ENCODE data around the gene UNC5B.

UNC5B gene

GRCh38 chr10:71223347-71224058 is 11.1 kb downstream of the UNC5B start:
- DNase-seq, result no peak

- DNase-seq, result no peak
Observed at GRCh38 chr10:71225291-71226058, 13.1 kb downstream of the UNC5B start.

- no peak for DNase-seq
Observed at GRCh38 chr10:71228875-71229675, 16.7 kb downstream of the UNC5B start.

- DNase-seq, result no peak
Observed at GRCh38 chr10:71229726-71230655, 17.6 kb downstream of the UNC5B start.

- DNase-seq, result no peak
Observed at GRCh38 chr10:71230656-71231025, 18.3 kb downstream of the UNC5B start.

GRCh38 chr10:71231206-71231605 is 18.8 kb downstream of the UNC5B start:
- no peak for DNase-seq

GRCh38 chr10:71232089-71232998 is 20.0 kb downstream of the UNC5B start:
- DNase-seq, result no peak

- no peak for DNase-seq
Observed at GRCh38 chr10:71233482-71233892, 21.1 kb downstream of the UNC5B start.

GRCh38 chr10:71234004-71234894 is 21.9 kb downstream of the UNC5B start:
- no peak for DNase-seq

- DNase-seq, result no peak
Observed at GRCh38 chr10:71234970-71235685, 22.8 kb downstream of the UNC5B start.

GRCh38 chr10:71235808-71236207 is 23.4 kb downstream of the UNC5B start:
- no peak for DNase-seq

- DNase-seq, result no peak
Observed at GRCh38 chr10:71236286-71236685, 23.9 kb downstream of the UNC5B start.

GRCh38 chr10:71236822-71237682 is 24.7 kb downstream of the UNC5B start:
- no peak for DNase-seq

- no peak for DNase-seq
Observed at GRCh38 chr10:71237843-71238623, 25.7 kb downstream of the UNC5B start.

GRCh38 chr10:71238626-71239025 is 26.3 kb downstream of the UNC5B start:
- no peak for DNase-seq

GRCh38 chr10:71239131-71239915 is 27.0 kb downstream of the UNC5B start:
- DNase-seq, result no peak

Measured in hematopoietic multipotent progenitor cell treated with erythropoietin and hydrocortisone succinate and interleukin-3 and kit ligand, for 8 days (in vitro differentiated cells).